AG09319 (cell line): ENCODE measurements around the gene MACF1.

Experiments used
- DNase-seq: peaks from one replicate; pipeline ENCODE4 v3.0.0-alpha.2; 2010; ENCODE audit warnings: low read depth; ENCODE audit errors: extremely low read depth
- CTCF ChIP-seq: IDR thresholded peaks from 2 replicates; pipeline ENCODE4 v1.5.1; 2011; ENCODE audit warnings: low read depth, mild to moderate bottlenecking, inconsistent platforms, low read length, moderate library complexity

MACF1 gene

GRCh38 chr1:39393645-39394044, 189.2 kb downstream of the MACF1 start:
- no peak for TF ChIP-seq CTCF
- DNase-seq: no peak

- no peak for DNase-seq
- no peak for TF ChIP-seq CTCF
These were observed 189.6 kb downstream of the MACF1 start for GRCh38 chr1:39394059-39394458.

- DNase-seq: no peak
- TF ChIP-seq CTCF: no peak
These were observed 190.1 kb downstream of the MACF1 start for GRCh38 chr1:39394598-39394997.

- no peak for TF ChIP-seq CTCF
- DNase-seq: peak; percentile 31
These were observed 190.9 kb downstream of the MACF1 start for GRCh38 chr1:39395357-39395831.

- no peak for TF ChIP-seq CTCF
- DNase-seq: no peak
These were observed 192.2 kb downstream of the MACF1 start for GRCh38 chr1:39396671-39397070.

GRCh38 chr1:39397487-39397886, 193.0 kb downstream of the MACF1 start:
- no peak for DNase-seq
- no peak for TF ChIP-seq CTCF

GRCh38 chr1:39398278-39399021, 194.0 kb downstream of the MACF1 start:
- DNase-seq: peak; percentile 85

More at GRCh38 chr1:39398278-39399021, 194.0 kb downstream of the MACF1 start:
- peak; percentile 18 for TF ChIP-seq CTCF
